OCI-LY3 (cell line): ENCODE data around the gene ZNF829.

Experiments
- H2AFZ ChIP-seq: fragments of 200-600, 300-600 bp; shearing (Covaris generic); 2 replicates; pipeline ENCODE4 v1.6.0; 2014; ENCODE audit warnings: antibody characterized with exemption, low read depth, low read length
- H3K27ac ChIP-seq: fragments of 200-600, 300-600 bp; sonication (generic); 2 replicates; pipeline ENCODE4 v1.5.1; 2014; ENCODE audit warnings: mild to moderate bottlenecking, low read length, moderate library complexity, mixed read lengths
- H3K27me3 ChIP-seq: fragments of 200-600, 300-600 bp; sonication (generic); 2 replicates; pipeline ENCODE4 v1.6.1; 2014; ENCODE audit warnings: low read depth, low read length, mixed read lengths
- H3K36me3 ChIP-seq: fragments of 200-600, 300-600 bp; sonication (generic); replicated peaks from 2 replicates; pipeline ENCODE3; 2014; ENCODE audit warnings: low read depth, low read length, mixed read lengths
- H3K4me1 ChIP-seq: fragments of 300-600, 200-600 bp; sonication (generic); 2 replicates; pipeline ENCODE4 v1.6.1; 2014; ENCODE audit warnings: low read length, mixed read lengths
- H3K4me2 ChIP-seq: fragments of 200-600, 300-600 bp; sonication (generic); 2 replicates; pipeline ENCODE4 v1.6.1; 2014; ENCODE audit warnings: low read length, mixed read lengths
- H3K4me3 ChIP-seq: fragments of 300-600, 200-600 bp; sonication (generic); 2 replicates; pipeline ENCODE4 v1.5.1; 2014; ENCODE audit warnings: antibody characterized with exemption, mild to moderate bottlenecking, low read length, moderate library complexity
- H3K79me2 ChIP-seq: fragments of 300-600, 200-600 bp; shearing (Covaris generic); 2 replicates; pipeline ENCODE4 v1.6.1; 2014; ENCODE audit warnings: mild to moderate bottlenecking, low read length, mixed read lengths
- H3K9ac ChIP-seq: fragments of 300-600, 200-600 bp; shearing (Covaris generic); 2 replicates; pipeline ENCODE4 v1.6.0; 2014; ENCODE audit warnings: mild to moderate bottlenecking, low read length, moderate library complexity
- H3K9me3 ChIP-seq: fragments of 200-600, 300-600 bp; shearing (Covaris generic); 2 replicates; pipeline ENCODE4 v1.6.1; 2014; ENCODE audit warnings: low read length, mixed read lengths; ENCODE audit not compliant: insufficient read depth
- H4K20me1 ChIP-seq: fragments of 200-600, 300-600 bp; sonication (generic); 2 replicates; pipeline ENCODE4 v1.6.1; 2016; ENCODE audit warnings: low read length, mixed read lengths; ENCODE audit not compliant: insufficient read depth
- EZH2phosphoT487 ChIP-seq: fragments of 200-600 bp; shearing (Covaris generic); IDR thresholded peaks from 2 replicates; pipeline ENCODE4 v1.6.1; 2018; ENCODE audit warnings: antibody characterized with exemption, mixed run types, low read depth
- TF ChIP-seq, protein P1 (sequence below): fragments of 200-600, 300-600 bp; sonication (generic); IDR thresholded peaks from 2 replicates; pipeline ENCODE4 v1.5.1; 2014; ENCODE audit warnings: antibody characterized with exemption, low read length, low read depth

Gene ZNF829

DNA sequence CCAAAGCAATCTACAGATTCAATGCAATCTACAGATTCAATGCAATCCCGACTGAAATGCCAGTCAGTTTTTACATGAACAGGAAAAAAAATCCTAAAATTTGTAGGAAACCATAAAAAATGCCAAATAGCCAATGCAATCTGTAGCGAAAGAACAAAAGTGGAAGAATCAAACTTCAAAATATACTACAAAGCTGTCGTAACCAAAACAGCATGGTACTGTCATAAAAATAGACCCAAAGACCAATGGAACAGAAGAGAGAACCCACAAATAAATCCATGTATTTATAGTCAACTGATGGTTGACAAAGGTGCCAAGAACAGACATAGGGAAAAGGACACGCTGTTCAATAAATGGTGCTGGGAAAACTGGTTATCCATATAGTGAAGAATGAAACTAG lies 17.7 kb downstream of the ZNF829 start:
- Histone ChIP-seq H3K27ac (no peak overlapping the region), H3K4me2 (no peak overlapping the region), H3K36me3 (peaks cover 73% of the 10 kb centered on the region), H3K4me1 (no peaks in the 10 kb centered on the region), H3K9ac (no peak overlapping the region), H3K4me3 (no peak overlapping the region), H4K20me1 (no peaks in the 10 kb centered on the region), H3K9me3 (peaks cover 46% of the 10 kb centered on the region), H3K27me3 (no peaks in the 10 kb centered on the region), H3K79me2 (no peaks in the 10 kb centered on the region), H2AFZ (no peak overlapping the region)
- TF ChIP-seq, protein P1, sequence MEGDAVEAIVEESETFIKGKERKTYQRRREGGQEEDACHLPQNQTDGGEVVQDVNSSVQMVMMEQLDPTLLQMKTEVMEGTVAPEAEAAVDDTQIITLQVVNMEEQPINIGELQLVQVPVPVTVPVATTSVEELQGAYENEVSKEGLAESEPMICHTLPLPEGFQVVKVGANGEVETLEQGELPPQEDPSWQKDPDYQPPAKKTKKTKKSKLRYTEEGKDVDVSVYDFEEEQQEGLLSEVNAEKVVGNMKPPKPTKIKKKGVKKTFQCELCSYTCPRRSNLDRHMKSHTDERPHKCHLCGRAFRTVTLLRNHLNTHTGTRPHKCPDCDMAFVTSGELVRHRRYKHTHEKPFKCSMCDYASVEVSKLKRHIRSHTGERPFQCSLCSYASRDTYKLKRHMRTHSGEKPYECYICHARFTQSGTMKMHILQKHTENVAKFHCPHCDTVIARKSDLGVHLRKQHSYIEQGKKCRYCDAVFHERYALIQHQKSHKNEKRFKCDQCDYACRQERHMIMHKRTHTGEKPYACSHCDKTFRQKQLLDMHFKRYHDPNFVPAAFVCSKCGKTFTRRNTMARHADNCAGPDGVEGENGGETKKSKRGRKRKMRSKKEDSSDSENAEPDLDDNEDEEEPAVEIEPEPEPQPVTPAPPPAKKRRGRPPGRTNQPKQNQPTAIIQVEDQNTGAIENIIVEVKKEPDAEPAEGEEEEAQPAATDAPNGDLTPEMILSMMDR, result no peak
- no peak for TF ChIP-seq EZH2phosphoT487

DNA sequence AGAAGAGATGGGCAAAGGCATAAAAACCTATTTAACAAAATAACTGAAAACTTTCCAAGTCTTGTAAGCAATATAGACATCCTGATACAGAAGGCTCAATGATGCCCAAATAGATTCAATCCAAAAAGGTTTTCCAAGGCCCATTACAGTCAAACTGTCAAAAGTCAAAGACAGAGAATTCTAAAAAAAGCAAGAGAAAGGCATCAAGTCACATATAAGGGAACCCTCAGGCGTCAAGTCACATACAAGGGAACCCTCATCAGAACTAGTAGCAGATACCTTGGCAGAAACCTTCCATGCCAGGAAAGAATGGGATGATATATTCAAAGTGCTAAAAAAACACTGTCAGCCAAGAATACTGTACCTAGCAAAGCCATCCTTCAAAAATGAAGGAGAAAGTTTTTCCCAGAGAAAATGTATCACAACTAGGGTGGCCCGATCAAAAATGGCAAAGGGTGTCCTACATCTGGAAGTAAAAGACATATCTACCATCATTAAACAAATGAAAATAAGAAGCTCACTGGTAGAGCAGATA lies 21.2 kb downstream of the ZNF829 start:
- no peak overlapping the region for H3K9ac ChIP-seq
- no peak overlapping the region for H2AFZ ChIP-seq
- no peak overlapping the region for H3K4me3 ChIP-seq
- H3K79me2 ChIP-seq, result no peaks in the 10 kb centered on the region
- TF ChIP-seq EZH2phosphoT487, result no peak
- TF ChIP-seq, protein P1, result no peak
- no peaks in the 10 kb centered on the region for H3K27me3 ChIP-seq
- H4K20me1 ChIP-seq, result no peaks in the 10 kb centered on the region
- peaks cover 66% of the 10 kb centered on the region for H3K9me3 ChIP-seq
- H3K4me1 ChIP-seq, result no peaks in the 10 kb centered on the region
- no peak overlapping the region for H3K4me2 ChIP-seq
- no peak overlapping the region for H3K27ac ChIP-seq
- H3K36me3 ChIP-seq, result peaks cover 82% of the 10 kb centered on the region

DNA sequence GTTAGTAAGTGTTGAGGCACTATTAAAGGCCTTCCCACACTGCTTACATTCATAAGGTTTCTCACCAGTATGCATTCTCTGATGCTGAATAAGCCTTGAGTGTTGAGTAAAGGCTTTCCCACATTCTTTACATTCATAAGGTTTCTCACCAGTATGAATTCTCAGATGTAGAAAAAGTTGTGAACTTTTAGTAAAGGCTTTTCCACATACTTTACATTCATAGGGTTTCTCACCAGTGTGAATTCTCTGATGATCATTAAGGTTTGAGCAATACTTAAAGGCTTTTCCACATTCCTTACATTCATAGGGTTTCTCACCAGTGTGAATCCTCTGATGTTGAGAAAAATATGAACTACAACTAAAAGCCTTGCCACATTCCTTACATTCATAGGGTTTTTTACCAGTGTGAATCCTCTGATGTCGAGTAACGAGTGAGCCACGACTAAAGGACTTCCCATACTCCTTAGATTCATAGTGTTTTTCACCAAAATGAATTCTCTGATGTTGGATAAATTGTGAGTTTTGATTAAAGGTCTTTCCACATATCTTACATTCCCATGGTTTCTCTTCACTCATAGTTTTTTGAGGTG lies 24.2 kb downstream of the ZNF829 start:
- Histone ChIP-seq H4K20me1 (no peaks in the 10 kb centered on the region), H3K9me3 (peaks cover 74% of the 10 kb centered on the region), H3K27ac (no peak overlapping the region), H3K4me2 (no peak overlapping the region), H3K4me1 (no peaks in the 10 kb centered on the region), H2AFZ (no peak overlapping the region), H3K36me3 (peaks cover 74% of the 10 kb centered on the region), H3K9ac (no peak overlapping the region), H3K79me2 (no peaks in the 10 kb centered on the region), H3K4me3 (no peak overlapping the region), H3K27me3 (no peaks in the 10 kb centered on the region)
- TF ChIP-seq, protein P1, result no peak
- no peak for TF ChIP-seq EZH2phosphoT487

DNA sequence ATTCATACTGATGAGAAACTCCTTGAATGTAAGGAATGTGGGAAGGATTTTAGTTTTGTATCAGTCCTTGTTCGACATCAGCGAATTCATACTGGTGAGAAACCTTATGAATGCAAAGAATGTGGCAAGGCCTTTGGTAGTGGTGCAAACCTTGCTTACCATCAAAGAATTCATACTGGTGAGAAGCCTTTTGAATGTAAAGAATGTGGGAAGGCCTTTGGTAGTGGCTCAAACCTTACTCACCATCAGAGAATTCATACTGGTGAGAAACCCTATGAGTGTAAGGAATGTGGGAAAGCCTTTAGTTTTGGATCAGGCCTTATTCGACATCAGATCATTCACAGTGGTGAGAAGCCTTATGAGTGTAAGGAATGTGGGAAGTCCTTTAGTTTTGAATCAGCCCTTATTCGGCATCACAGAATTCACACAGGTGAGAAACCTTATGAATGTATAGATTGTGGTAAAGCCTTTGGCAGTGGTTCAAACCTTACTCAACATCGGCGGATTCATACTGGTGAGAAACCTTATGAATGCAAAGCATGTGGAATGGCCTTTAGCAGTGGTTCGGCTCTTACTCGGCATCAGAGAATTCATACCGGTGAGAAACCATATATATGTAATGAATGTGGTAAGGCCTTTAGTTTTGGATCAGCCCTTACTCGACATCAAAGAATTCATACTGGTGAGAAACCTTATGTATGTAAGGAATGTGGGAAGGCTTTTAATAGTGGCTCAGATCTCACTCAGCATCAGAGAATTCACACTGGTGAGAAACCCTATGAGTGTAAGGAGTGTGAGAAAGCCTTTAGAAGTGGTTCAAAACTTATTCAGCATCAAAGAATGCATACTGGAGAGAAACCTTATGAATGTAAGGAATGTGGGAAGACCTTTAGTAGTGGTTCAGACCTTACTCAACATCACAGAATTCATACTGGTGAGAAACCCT lies 38.8 kb downstream of the ZNF829 start:
- Histone ChIP-seq H3K36me3 (peaks cover 19% of the 10 kb centered on the region), H3K4me1 (no peaks in the 10 kb centered on the region), H3K4me3 (no peak overlapping the region), H3K4me2 (no peak overlapping the region), H3K79me2 (no peaks in the 10 kb centered on the region), H4K20me1 (no peaks in the 10 kb centered on the region), H3K27me3 (no peaks in the 10 kb centered on the region), H2AFZ (no peak overlapping the region), H3K9ac (no peak overlapping the region), H3K9me3 (peaks cover 43% of the 10 kb centered on the region), H3K27ac (no peak overlapping the region)
- TF ChIP-seq, protein P1, result no peak
- TF ChIP-seq EZH2phosphoT487, result no peak
